Effector memory CD4-positive, alpha-beta T cell (primary cell): ENCODE data around the gene OR9A2.

Experiments
- DNase-seq, 3 donors: peaks; one replicate each; pipeline ENCODE4 v3.0.0-alpha.2; 2020
- H3K27ac ChIP-seq: 2 replicates; pipeline ENCODE4 v1.7.0; 2013; ENCODE audit warnings: mild to moderate bottlenecking, low read length, moderate library complexity; ENCODE audit not compliant: insufficient read depth, poor library complexity, severe bottlenecking
- H3K27me3 ChIP-seq: replicated peaks from 2 replicates; pipeline ENCODE4 v1.7.0; 2013; ENCODE audit warnings: mild to moderate bottlenecking, low read length; ENCODE audit not compliant: insufficient read depth, control insufficient read depth, poor library complexity, severe bottlenecking
- H3K36me3 ChIP-seq: 2 replicates; pipeline ENCODE4 v1.7.0; 2013; ENCODE audit warnings: mild to moderate bottlenecking, low read length, moderate library complexity; ENCODE audit not compliant: control insufficient read depth, insufficient read depth
- H3K4me1 ChIP-seq: 2 replicates; pipeline ENCODE4 v1.7.0; 2013; ENCODE audit warnings: low read length, mild to moderate bottlenecking; ENCODE audit not compliant: control insufficient read depth, insufficient read depth, poor library complexity, severe bottlenecking
- H3K4me3 ChIP-seq: 2 replicates; pipeline ENCODE4 v1.7.0; 2013; ENCODE audit warnings: low read length, low read depth, mild to moderate bottlenecking; ENCODE audit not compliant: insufficient read depth, poor library complexity, severe bottlenecking
- H3K9me3 ChIP-seq: 2 replicates; pipeline ENCODE4 v1.7.0; 2013; ENCODE audit warnings: mild to moderate bottlenecking, low read length, moderate library complexity; ENCODE audit not compliant: control insufficient read depth
- total RNA-seq, 3 donors: gene quantifications; one replicate each; lab custom pipeline; 2026; lab: John Stamatoyannopoulos, UW

Gene OR9A2, protein sequence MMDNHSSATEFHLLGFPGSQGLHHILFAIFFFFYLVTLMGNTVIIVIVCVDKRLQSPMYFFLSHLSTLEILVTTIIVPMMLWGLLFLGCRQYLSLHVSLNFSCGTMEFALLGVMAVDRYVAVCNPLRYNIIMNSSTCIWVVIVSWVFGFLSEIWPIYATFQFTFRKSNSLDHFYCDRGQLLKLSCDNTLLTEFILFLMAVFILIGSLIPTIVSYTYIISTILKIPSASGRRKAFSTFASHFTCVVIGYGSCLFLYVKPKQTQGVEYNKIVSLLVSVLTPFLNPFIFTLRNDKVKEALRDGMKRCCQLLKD
- 0 reads per million in 3 donors for total RNA-seq

DNA sequence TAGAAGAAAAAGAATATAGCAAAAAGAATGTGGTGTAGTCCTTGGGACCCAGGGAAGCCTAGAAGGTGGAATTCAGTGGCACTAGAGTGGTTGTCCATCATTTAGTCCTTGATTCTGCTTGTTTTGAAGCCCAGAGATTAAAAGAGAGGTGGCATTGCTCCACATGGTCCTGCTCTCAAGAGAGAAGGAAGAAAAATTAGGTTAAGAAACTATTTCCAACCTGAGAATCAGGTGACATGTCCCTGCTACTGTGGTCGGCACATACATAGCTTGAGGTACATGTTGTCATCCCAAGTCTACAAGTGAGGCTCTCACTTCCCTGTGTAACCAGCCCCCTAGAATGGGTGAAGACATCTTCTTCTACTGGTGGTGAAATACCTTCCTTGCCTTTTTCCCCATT, at the start of gene OR9A2:
Gene OR9A2, minus strand, starts transcription at position 101 of the 400 bp plus-strand sequence. Its CDS starts 0 bp downstream, at position 101.
- Histone ChIP-seq H3K9me3 (no peaks in the 10 kb centered on the region), H3K4me3 (no peak within 1 kb of the TSS), H3K36me3 (no peaks in the 10 kb centered on the region)

DNA sequence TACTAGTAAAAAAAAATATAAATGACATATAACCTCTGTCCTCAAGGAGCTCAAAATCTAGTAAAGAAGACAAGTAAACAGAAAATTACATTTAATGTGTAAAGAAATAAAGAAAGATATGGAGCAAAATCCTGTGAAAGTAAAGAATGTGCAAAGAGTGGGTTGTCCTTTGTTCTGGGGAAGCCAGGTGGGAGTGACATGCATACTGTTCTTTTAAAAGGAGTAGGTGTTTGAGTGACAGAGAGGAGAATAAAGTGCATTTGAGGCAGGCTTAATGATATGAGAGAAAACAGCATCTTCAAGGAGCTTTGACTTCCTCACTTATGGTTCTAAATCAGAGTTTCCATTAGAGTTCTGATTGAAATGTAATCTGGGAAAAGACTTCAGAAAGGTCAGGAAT, 47.2 kb upstream of the OR9A2 start:
- no peak for DNase-seq
- Histone ChIP-seq H3K27ac (no peak overlapping the region), H3K27me3 (no peaks in the 10 kb centered on the region)

More for the DNA sequence above, at the start of gene OR9A2:
- Histone ChIP-seq H3K27me3 (no peaks in the 10 kb centered on the region), H3K27ac (no peak within 1 kb of the TSS), H3K4me1 (no peaks in the 10 kb centered on the region)
- DNase-seq = no peak

DNA sequence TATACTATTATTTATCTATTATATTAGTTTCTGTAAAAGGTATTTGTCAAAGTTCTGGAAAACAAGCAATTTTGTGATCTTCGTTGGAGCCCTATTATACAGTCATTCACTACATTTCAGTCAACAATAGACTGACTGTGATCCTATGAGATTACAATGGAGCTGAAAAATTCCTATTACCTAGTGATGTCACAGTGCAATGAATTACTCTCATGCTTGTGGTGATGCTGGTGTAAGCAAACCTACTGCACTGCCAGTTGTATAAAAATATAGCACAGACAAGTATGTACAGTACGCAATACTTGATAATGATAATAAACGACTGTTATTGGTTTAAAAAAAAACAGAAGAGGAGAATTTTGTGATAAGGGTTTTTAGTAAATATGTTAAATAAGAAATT, 46.6 kb upstream of the OR9A2 start:
- Histone ChIP-seq H3K27me3 (no peaks in the 10 kb centered on the region), H3K36me3 (no peaks in the 10 kb centered on the region), H3K4me1 (no peaks in the 10 kb centered on the region), H3K27ac (no peak overlapping the region), H3K4me3 (no peak overlapping the region), H3K9me3 (no peaks in the 10 kb centered on the region)
- no peak for DNase-seq

More for the DNA sequence above, 47.2 kb upstream of the OR9A2 start:
- H3K4me3 ChIP-seq = no peak overlapping the region
- no peaks in the 10 kb centered on the region for H3K4me1 ChIP-seq
- H3K36me3 ChIP-seq = no peaks in the 10 kb centered on the region
- no peaks in the 10 kb centered on the region for H3K9me3 ChIP-seq

DNA sequence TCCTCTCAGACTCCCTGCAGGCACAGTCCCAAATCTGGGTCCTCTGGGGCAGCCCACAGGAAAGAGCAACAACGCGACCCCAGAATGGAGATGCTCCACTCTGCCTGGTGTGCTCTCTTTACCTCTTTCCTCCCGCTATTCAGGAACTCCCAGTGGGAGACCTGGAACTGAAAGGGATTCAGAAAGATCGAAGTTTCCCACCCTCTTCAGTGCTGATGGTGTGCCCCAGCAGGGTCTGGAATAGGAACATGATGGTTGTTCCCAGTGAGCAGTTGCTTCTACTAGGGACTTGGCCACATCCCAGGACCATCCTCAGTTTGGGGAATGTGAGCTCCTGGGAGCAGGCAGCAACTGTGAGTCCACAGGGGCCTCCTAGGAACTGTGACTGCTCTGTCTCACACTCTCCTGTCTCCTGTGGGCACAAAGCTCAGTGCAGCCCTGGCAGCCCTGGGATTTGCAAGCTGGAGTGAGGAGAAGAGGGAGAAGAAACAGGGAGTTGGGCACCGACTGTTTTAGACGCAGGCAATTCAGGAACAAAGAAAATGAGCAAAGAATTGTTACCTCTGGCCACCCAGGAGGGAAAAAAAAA, 43.1 kb upstream of the OR9A2 start:
- H3K27me3 ChIP-seq = no peaks in the 10 kb centered on the region
- no peaks in the 10 kb centered on the region for H3K9me3 ChIP-seq
- no peak overlapping the region for H3K4me3 ChIP-seq
- no peaks in the 10 kb centered on the region for H3K4me1 ChIP-seq
- no peak for DNase-seq
- H3K27ac ChIP-seq = no peak overlapping the region
- H3K36me3 ChIP-seq = no peaks in the 10 kb centered on the region

DNA sequence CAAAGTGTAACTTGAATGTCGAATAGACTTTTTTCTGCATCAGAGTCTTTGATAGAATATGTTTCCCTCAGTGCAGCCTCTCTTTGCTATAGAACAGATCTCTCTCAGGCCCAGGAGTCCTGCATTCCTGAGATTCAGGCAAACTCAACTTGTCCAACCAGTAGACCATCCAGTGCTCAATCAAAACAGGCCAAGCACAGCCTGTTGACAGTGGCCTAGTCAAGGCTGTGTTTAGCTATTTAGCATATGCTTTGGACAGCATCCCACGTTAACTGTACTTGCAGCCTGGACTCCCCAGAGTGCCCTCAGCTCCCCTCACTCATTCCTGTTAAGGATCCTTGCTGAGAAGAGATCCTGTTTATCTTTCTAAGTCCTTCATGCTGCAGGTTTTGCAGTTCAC, 41.5 kb upstream of the OR9A2 start:
- H3K4me3 ChIP-seq = no peak overlapping the region
- no peak overlapping the region for H3K27ac ChIP-seq
- no peaks in the 10 kb centered on the region for H3K27me3 ChIP-seq
- DNase-seq = no peak
- H3K9me3 ChIP-seq = no peaks in the 10 kb centered on the region
- H3K36me3 ChIP-seq = no peaks in the 10 kb centered on the region
- H3K4me1 ChIP-seq = no peaks in the 10 kb centered on the region

DNA sequence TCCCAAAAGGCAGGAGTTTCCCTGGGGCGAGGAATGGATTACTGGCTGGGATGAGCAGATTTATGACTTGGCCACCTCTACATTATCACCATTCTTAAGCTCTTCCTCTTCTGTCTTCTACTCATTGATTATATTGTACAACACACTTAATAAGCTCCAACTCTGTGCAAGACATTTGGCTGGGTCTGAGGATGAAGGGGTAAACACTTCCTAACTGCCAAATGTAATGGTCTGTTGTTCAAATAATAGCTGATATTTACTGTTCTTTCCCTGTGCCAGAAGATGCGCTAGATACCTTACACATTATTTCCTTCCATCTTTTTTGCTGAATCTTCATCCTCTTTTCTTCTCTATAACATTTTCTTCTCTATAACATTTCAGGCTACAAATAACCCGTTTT, 36.8 kb upstream of the OR9A2 start:
- no peak overlapping the region for H3K4me3 ChIP-seq
- no peak overlapping the region for H3K27ac ChIP-seq
- DNase-seq = no peak
- no peaks in the 10 kb centered on the region for H3K4me1 ChIP-seq
- no peaks in the 10 kb centered on the region for H3K27me3 ChIP-seq
- no peaks in the 10 kb centered on the region for H3K9me3 ChIP-seq
- H3K36me3 ChIP-seq = no peaks in the 10 kb centered on the region

DNA sequence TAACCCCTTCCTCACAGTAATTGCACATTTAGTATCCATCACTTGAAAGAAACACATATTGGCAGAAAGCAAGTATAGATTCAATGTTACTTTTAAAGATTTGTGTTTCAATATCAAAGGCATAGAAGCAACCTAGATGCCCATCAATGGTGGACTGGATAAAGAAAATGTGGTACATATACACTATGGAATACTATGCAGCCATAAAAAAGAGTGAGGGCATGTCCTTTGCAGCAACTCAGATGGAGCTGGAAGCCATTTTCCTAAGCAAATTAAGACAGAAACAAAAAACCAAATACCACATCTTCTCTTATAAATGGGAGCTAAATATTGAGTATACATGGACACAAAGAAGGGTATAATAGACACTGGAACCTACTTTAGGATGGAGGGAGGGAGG, 28.8 kb upstream of the OR9A2 start:
- Histone ChIP-seq H3K4me1 (no peaks in the 10 kb centered on the region), H3K27ac (no peak overlapping the region), H3K9me3 (no peaks in the 10 kb centered on the region), H3K36me3 (no peaks in the 10 kb centered on the region), H3K4me3 (no peak overlapping the region), H3K27me3 (no peaks in the 10 kb centered on the region)
- no peak for DNase-seq

DNA sequence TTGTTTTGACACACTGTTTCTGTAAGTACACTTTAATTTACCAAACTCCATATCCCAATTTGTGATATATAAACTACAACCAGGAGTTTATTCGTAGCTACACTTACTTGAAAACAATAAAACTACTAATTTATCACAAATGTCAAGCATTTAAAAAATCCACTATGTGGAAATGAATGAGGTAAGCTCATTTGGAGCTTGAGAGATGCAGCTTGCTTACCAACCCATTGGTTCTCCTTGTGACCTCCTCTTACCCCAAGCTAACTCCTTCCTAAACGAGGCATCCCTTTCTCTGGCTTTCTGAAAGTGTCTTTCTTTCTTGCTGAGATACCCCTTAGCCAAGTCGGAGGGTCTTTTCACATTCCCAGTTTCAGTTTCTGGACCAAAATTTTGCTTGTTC, 27.7 kb upstream of the OR9A2 start:
- Histone ChIP-seq H3K4me3 (no peak overlapping the region), H3K4me1 (no peaks in the 10 kb centered on the region), H3K27me3 (no peaks in the 10 kb centered on the region), H3K27ac (no peak overlapping the region), H3K36me3 (no peaks in the 10 kb centered on the region), H3K9me3 (no peaks in the 10 kb centered on the region)
- no peak for DNase-seq

DNA sequence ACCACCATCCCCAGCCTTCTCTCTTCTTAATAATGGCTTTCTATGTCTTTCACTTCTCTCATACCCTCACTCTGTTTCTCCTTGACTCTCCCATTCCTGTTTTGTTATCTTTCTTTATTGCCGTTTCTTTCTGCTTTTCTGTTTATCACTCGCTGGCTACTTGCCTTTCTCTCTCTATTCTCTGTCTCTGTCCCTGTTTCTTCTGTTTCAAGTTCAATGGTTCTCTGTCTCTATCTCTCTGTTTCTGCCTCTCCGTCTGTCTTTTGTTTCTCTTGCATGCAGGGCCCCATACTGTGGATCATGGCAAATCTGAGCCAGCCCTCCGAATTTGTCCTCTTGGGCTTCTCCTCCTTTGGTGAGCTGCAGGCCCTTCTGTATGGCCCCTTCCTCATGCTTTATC, 25.1 kb upstream of the OR9A2 start, which contains the start of gene OR6V1:
Gene OR6V1, plus strand, starts transcription at position 301 of the 400 bp plus-strand sequence. Its CDS starts 0 bp downstream, at position 301.
- Histone ChIP-seq H3K27ac (no peak within 1 kb of the TSS), H3K4me3 (no peak within 1 kb of the TSS)

DNA sequence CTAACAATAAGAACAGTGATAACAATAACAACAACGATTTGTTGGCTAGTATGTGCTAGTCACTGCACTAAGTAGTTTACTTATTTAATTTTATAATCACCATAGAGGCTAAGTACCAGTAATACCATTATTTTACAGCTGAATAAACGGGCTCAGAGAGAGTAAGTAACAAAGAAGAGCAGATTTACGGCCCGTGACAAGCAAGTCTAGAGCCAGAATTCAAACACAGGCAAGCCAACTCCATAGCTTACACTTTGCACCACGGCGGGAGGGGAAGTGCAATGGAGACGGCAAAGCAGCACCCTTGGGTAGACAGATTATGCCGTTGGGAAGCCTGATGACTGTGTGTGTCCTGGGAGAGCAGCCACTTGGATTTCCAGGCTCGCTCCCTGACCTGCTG, 24.0 kb upstream of the OR9A2 start:
- Histone ChIP-seq H3K27ac (no peak overlapping the region), H3K4me1 (no peaks in the 10 kb centered on the region), H3K36me3 (no peaks in the 10 kb centered on the region), H3K4me3 (no peak overlapping the region), H3K27me3 (no peaks in the 10 kb centered on the region), H3K9me3 (no peaks in the 10 kb centered on the region)
- no peak for DNase-seq

More for the DNA sequence above, 25.1 kb upstream of the OR9A2 start, which contains the start of gene OR6V1:
- DNase-seq = no peak
- Histone ChIP-seq H3K27me3 (no peaks in the 10 kb centered on the region), H3K9me3 (no peaks in the 10 kb centered on the region), H3K36me3 (no peaks in the 10 kb centered on the region), H3K4me1 (no peaks in the 10 kb centered on the region)
